ENCODE results near the gene CSNK2A2. TPM values are rescaled to one million over a fixed set of nuclear protein-coding genes. Genes with fewer than 3 reads are reported as not detected.
A peak's percentile ranks its signal among the peaks of the same experiment; 100 is the strongest.

CSNK2A2 gene
- total RNA-seq, 1 donor from 2014 or later: 35.5 TPM

DNA sequence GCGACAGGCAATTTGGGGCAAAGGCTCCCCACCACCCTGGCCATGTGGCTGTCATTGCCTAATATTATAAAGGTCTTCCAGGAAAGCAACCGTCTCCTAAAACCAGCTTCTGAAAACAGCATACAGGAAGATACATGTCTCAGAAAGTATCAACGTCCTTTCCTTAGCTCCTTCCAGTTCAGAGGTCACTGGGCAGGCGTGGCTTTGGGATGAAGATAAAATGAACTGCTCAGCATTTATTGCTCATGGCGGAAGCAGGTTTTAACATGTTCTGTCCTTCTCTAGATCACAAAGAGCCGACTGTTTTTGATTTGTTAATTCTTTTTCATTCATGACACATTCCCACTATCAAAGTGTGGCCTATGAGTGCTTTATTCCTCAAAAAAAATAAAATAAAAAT is 76.8 kb downstream of the CSNK2A2 start:
- Histone ChIP-seq H3K4me3 (ENCODE audit: low read depth, low read length) (no peak overlapping the region), H3K36me3 (ENCODE audit: control insufficient read depth, insufficient read depth, low read length) (peaks cover 3% of the 10 kb centered on the region), H3K27me3 (ENCODE audit: control insufficient read depth, insufficient read depth, low read length) (no peaks in the 10 kb centered on the region)
- TF ChIP-seq, protein P1, sequence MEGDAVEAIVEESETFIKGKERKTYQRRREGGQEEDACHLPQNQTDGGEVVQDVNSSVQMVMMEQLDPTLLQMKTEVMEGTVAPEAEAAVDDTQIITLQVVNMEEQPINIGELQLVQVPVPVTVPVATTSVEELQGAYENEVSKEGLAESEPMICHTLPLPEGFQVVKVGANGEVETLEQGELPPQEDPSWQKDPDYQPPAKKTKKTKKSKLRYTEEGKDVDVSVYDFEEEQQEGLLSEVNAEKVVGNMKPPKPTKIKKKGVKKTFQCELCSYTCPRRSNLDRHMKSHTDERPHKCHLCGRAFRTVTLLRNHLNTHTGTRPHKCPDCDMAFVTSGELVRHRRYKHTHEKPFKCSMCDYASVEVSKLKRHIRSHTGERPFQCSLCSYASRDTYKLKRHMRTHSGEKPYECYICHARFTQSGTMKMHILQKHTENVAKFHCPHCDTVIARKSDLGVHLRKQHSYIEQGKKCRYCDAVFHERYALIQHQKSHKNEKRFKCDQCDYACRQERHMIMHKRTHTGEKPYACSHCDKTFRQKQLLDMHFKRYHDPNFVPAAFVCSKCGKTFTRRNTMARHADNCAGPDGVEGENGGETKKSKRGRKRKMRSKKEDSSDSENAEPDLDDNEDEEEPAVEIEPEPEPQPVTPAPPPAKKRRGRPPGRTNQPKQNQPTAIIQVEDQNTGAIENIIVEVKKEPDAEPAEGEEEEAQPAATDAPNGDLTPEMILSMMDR (IDR thresholded peaks at IDR 0.05; ENCODE audit: insufficient read depth, low read length, severe bottlenecking): no peak
- DNase-seq (ENCODE audit: low read depth) (peak; percentile 89), FAIRE-seq (no peak)

DNA sequence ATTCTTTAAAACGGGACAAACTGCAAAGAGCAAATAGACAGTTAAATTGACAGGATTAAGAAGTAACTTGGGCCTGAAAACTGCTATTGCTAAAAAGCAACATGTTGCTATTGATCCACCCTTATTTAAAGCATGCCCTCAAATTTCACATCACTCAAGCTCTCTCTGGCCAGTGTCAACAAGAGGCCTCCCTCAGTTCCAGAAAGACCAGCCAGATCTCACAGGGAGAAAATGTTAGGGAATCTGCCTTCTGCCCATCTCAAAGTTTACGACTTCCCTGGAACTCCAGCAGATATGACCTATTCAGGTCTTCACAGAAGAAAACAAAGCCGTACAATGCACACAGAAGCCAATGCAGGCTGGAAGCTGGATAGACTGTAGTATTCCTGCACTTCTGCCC is 77.7 kb downstream of the CSNK2A2 start:
- Histone ChIP-seq H3K4me3 (ENCODE audit: low read depth, low read length) (no peak overlapping the region), H3K36me3 (ENCODE audit: control insufficient read depth, insufficient read depth, low read length) (peaks cover 6% of the 10 kb centered on the region), H3K27me3 (ENCODE audit: control insufficient read depth, insufficient read depth, low read length) (no peaks in the 10 kb centered on the region)
- FAIRE-seq: no peak
- no peak for DNase-seq (ENCODE audit: low read depth)
- TF ChIP-seq, protein P1 (IDR thresholded peaks at IDR 0.05; ENCODE audit: insufficient read depth, low read length, severe bottlenecking): no peak

DNA sequence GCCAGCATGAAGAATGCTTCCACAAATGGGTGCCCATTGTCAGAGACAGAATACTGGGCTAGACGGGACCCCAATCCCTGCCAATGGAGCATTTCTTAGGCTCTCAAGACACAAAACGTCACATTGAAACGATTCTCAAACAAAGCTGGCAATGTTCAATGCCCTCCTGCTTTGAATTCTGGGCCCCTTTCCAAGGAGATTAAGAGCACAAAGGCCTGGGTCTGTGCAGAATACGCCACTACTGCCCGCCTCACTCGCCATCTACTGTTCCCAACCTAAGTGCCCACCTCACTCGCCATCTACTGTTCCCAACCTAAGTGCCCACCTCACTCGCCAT is 78.4 kb downstream of the CSNK2A2 start:
- DNase-seq (ENCODE audit: low read depth) (no peak), FAIRE-seq (no peak)
- TF ChIP-seq, protein P1 (IDR thresholded peaks at IDR 0.05; ENCODE audit: insufficient read depth, low read length, severe bottlenecking): no peak
- no peaks in the 10 kb centered on the region for H3K27me3 ChIP-seq (ENCODE audit: control insufficient read depth, insufficient read depth, low read length)
- no peak overlapping the region for H3K4me3 ChIP-seq (ENCODE audit: low read depth, low read length)
- peaks cover 13% of the 10 kb centered on the region for H3K36me3 ChIP-seq (ENCODE audit: control insufficient read depth, insufficient read depth, low read length)

DNA sequence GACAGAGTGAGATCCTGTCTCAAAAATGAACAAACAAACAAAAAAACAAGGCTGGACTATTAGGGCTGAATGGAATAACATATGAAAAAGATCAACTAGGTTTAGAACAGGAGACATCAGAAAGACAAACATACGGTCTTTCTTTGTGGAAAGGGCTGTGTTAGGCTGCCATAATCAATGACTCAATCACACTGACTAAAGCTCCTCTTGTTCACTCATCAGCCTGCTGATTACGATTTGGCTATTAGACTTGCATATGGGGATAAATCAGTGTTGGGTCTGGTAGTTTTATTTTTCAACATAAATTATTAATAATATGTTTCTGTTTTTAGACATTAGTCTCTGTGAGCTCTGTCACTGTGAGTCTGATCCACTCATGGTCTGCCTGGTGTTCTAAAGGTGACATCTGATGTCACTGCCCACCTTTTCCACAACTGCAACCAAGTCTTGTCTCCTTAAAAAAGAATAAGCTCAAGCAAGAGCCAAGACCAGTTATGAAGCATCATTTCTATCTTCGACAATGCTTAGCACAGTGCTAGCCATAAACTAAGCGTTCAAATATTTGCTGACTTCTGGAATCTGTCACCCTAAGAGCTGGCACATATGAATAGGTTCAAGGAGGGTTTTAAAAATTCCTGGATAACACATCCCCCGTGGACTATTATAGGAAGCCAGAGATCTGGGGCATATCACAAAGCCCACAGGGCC is 79.0 kb downstream of the CSNK2A2 start:
- TF ChIP-seq, protein P1 (IDR thresholded peaks at IDR 0.05; ENCODE audit: insufficient read depth, low read length, severe bottlenecking): no peak
- DNase-seq (ENCODE audit: low read depth): no peak
- FAIRE-seq: no peak
- Histone ChIP-seq H3K27me3 (ENCODE audit: control insufficient read depth, insufficient read depth, low read length) (no peaks in the 10 kb centered on the region), H3K36me3 (ENCODE audit: control insufficient read depth, insufficient read depth, low read length) (peaks cover 13% of the 10 kb centered on the region), H3K4me3 (ENCODE audit: low read depth, low read length) (no peak overlapping the region)

DNA sequence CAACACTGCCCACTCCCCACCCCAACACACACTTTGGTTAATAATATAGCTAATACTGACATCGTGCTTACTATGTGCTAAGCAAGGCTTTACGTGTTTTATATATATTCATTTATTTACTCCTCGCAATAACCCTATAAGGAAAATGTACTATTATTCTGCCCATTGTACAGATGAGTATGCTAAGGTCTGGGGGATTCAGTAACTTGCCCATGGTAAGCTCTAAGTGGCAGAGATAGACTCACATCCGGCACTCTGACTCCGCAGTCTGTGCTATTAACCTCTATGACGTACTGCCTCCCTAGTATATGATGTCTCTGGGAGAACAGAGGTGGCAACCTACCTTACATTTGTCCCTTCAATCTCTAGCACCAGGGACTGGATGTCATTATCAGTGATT is 81.4 kb downstream of the CSNK2A2 start:
- TF ChIP-seq, protein P1 (IDR thresholded peaks at IDR 0.05; ENCODE audit: insufficient read depth, low read length, severe bottlenecking): no peak
- Histone ChIP-seq H3K27me3 (ENCODE audit: control insufficient read depth, insufficient read depth, low read length) (no peaks in the 10 kb centered on the region), H3K4me3 (ENCODE audit: low read depth, low read length) (no peak overlapping the region), H3K36me3 (ENCODE audit: control insufficient read depth, insufficient read depth, low read length) (peaks cover 13% of the 10 kb centered on the region)
- FAIRE-seq (no peak), DNase-seq (ENCODE audit: low read depth) (no peak)

DNA sequence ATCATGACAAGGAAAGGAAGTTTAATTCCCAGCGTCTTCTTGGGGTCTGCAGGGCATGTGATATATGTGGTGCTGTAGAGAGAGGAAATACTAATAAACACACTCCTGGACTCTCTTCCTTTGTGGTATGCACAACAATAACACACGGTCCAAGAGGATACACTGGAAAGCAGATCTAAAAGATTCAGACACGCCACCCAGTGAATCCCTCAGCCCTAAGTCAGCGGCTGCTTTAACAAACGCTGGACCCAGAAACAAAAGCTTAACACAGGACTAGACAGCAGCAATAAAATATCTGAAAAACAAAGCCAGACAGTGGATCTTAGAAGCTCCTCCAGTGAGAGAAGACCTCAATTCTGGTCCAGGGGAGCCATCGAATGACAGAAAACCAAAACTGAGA is 81.8 kb downstream of the CSNK2A2 start:
- TF ChIP-seq, protein P1 (IDR thresholded peaks at IDR 0.05; ENCODE audit: insufficient read depth, low read length, severe bottlenecking): no peak
- FAIRE-seq (no peak), DNase-seq (ENCODE audit: low read depth) (no peak)
- Histone ChIP-seq H3K36me3 (ENCODE audit: control insufficient read depth, insufficient read depth, low read length) (peaks cover 13% of the 10 kb centered on the region), H3K4me3 (ENCODE audit: low read depth, low read length) (no peak overlapping the region), H3K27me3 (ENCODE audit: control insufficient read depth, insufficient read depth, low read length) (no peaks in the 10 kb centered on the region)
